T-helper 2 cell treated with Interferon-gamma antibody and Interleukin-4, amounts not matched to agents 100 ng/mL and 5 ng/mL, for 36 hours (primary cell): Measurements from ENCODE around the gene TMEM219. TPM values are rescaled to one million over a fixed set of nuclear protein-coding genes. Genes with fewer than 3 reads are reported as not detected.

Experiments
- intact Hi-C: fragments of 100-400 bp; cut with micrococcal nuclease; formaldehyde crosslinking; loops from one replicate; pipeline ENCODE4 v1.15.1; 2023
- total RNA-seq: library from RNA; stranded (reverse); gene quantifications from 2 replicates; pipeline ENCODE4 v1.2.3, GENCODE V29; 2022

The TMEM219 gene
- total RNA-seq, 1 donor from 2014 or later: 55.9 TPM

- intact Hi-C loops: no loop called here
Observed at GRCh38 chr16:29978564-29979270, 16.8 kb downstream of the TMEM219 start.

DNA sequence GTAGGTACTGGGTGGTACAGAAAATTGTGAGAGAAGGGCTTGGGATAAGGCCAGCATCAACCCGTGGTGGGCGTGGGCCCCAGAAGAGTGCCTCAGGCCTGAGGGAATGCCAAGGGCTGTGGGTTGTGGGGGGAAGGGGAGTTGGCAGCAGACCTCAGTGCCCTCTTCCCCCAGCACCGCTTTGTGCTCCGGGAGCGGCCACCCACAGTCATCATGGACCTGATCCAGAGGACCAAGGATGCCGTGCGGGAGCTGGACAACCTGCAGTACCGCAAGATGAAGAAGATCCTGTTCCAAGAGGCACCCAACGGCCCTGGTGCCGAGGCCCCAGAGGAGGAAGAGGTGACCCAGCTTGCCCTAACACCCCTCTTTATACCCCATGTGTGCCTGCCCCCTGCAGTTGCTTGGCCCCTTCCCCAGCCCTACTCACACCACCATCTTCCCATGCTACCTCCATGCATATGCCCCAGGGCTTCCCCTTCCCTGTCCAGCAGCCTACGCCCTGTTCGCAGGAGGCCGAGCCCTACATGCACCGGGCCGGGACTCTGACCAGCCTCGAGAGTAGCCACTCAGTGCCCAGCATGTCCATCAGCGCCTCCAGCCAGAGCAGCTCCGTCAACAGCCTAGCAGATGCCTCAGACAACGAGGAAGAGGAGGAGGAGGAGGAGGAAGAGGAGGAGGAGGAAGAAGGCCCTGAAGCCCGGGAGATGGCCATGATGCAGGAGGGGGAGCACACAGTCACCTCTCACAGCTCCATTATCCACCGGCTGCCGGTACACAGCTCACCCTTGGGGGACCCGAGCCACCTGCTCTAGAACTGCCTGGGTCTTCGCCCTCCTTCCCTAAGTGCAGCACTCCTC, 20.9 kb downstream of the TMEM219 start:
- intact Hi-C loops: no loop called here

DNA sequence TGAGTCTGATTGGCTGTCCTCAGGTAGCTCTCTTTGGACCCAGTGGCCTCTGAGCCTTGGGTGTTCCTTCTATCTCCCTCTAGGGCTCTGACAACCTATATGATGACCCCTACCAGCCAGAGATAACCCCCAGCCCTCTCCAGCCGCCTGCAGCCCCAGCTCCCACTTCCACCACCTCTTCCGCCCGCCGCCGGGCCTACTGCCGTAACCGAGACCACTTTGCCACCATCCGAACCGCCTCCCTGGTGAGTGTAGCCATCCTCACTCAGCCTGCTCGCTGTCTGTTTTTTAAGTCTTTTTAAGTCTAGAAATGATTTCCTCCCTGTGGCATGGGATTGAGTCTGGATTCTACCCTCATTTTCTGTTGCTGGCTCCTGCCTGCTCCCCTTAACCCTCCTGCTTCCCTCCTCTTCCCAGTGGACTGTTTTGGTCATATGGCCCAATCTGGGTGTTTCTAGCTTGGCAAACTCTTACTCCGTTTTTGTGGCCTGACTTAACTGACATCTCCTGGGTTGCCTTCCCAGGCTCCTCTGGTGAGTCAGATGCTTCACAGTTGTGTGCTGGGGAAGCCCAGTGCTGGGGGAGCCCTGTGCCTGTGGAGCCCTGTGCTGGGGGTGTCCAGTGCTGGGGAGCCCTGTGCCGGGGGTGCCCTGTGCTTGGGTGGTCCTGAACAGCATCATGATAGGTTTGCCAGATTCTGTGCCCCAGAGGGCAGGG, 21.7 kb downstream of the TMEM219 start:
- intact Hi-C loops: no loop called here

- intact Hi-C loops: no loop called here
Observed at GRCh38 chr16:29984137-29984763, 22.4 kb downstream of the TMEM219 start.

- intact Hi-C loops: no loop called here
Observed at GRCh38 chr16:29984764-29985147, 22.9 kb downstream of the TMEM219 start.

DNA sequence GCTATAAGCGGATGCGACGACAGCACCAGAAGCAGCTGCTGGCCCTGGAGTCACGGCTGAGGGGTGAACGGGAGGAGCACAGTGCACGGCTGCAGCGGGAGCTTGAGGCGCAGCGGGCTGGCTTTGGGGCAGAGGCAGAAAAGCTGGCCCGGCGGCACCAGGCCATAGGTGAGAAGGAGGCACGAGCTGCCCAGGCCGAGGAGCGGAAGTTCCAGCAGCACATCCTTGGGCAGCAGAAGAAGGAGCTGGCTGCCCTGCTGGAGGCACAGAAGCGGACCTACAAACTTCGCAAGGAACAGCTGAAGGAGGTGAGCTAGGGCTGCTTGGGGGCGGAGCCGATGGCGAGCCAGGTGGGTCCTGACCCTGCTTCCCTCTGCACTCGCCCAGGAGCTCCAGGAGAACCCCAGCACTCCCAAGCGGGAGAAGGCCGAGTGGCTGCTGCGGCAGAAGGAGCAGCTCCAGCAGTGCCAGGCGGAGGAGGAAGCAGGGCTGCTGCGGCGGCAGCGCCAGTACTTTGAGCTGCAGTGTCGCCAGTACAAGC, 23.5 kb downstream of the TMEM219 start:
- intact Hi-C loops: no loop called here

GRCh38 chr16:29986231-29986630, 24.4 kb downstream of the TMEM219 start:
- intact Hi-C loops: no loop called here

DNA sequence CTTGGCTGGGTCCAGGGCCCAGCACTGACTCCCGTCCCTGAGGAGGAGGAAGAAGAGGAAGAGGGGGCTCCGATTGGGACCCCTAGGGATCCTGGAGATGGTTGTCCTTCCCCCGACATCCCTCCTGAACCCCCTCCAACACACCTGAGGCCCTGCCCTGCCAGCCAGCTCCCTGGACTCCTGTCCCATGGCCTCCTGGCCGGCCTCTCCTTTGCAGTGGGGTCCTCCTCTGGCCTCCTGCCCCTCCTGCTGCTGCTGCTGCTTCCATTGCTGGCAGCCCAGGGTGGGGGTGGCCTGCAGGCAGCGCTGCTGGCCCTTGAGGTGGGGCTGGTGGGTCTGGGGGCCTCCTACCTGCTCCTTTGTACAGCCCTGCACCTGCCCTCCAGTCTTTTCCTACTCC, 25.1 kb downstream of the TMEM219 start:
- intact Hi-C loops: no loop called here

DNA sequence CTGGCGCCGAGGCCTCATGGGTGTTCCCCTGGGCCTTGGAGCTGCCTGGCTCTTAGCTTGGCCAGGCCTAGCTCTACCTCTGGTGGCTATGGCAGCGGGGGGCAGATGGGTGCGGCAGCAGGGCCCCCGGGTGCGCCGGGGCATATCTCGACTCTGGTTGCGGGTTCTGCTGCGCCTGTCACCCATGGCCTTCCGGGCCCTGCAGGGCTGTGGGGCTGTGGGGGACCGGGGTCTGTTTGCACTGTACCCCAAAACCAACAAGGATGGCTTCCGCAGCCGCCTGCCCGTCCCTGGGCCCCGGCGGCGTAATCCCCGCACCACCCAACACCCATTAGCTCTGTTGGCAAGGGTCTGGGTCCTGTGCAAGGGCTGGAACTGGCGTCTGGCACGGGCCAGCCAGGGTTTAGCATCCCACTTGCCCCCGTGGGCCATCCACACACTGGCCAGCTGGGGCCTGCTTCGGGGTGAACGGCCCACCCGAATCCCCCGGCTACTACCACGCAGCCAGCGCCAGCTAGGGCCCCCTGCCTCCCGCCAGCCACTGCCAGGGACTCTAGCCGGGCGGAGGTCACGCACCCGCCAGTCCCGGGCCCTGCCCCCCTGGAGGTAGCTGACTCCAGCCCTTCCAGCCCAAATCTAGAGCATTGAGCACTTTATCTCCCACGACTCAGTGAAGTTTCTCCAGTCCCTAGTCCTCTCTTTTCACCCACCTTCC, 25.6 kb downstream of the TMEM219 start:
- intact Hi-C loops: no loop called here

GRCh38 chr16:29988346-29989075, 26.6 kb downstream of the TMEM219 start:
- intact Hi-C loops: no loop called here

DNA sequence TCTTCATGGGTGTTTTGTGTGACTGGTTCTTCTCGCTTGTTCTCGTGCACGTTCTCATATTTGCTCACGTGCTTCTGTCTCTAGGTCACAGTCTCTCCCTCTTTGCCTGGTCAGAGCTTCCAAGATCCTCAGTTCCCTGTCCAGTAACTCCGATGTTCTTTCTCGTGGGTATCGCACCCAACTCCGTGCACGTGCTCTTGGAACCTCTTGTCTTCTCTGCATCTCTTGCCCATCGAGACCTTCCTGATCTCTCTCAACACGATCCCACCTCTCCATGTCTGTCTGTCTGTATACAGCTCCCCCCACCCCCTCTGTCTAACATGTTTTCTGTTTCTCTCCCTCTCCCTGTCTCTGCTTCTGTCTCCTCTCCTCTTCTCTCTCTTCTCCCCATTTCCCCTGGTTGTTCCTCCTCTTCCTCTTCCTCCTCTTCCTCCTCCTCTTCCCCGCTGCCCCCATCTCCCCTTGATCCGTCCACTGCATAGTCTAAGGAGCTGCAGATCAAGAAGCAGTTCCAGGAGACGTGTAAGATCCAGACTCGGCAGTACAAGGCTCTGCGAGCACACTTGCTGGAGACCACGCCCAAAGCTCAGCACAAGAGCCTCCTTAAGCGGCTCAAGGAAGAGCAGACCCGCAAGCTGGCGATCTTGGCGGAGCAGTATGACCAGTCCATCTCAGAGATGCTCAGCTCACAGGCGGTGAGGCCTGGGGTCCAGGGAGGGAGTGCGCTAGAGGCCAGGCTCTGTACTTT, 27.4 kb downstream of the TMEM219 start:
- intact Hi-C loops: no loop called here

DNA sequence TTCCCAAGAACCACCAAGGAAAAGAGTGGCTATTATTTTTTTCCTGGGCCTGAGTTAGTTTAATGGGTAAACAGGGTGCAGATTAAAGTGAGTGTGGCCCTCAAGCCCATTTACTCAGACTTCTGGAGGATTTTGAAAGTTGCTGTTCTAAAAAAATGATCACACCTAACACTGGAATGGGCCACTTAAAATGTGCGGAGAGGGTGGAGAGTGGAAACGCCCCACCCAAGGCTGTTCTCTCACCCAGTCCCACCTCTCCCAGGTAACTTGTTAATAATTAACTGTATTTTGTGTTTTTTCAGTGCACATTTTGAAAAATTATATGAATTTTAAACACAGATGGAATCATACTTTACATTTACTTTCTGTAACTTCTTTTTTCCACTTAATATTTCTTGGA, 28.2 kb downstream of the TMEM219 start:
- intact Hi-C loops: no loop called here

DNA sequence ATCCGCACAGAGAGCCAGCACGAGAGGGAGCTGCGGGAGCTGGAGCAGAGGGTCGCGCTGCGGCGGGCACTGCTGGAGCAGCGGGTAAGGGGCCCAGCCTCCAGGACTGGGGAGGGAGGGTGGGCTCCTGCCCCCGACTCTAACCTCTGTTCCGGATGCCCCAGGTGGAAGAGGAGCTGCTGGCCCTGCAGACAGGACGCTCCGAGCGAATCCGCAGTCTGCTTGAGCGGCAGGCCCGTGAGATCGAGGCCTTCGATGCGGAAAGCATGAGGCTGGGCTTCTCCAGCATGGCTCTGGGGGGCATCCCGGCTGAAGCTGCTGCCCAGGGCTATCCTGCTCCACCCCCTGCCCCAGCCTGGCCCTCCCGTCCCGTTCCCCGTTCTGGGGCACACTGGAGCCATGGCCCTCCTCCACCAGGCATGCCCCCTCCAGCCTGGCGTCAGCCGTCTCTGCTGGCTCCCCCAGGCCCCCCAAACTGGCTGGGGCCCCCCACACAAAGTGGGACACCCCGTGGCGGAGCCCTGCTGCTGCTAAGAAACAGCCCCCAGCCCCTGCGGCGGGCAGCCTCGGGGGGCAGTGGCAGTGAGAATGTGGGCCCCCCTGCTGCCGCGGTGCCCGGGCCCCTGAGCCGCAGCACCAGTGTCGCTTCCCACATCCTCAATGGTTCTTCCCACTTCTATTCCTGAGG, 29.1 kb downstream of the TMEM219 start:
- intact Hi-C loops: no loop called here

DNA sequence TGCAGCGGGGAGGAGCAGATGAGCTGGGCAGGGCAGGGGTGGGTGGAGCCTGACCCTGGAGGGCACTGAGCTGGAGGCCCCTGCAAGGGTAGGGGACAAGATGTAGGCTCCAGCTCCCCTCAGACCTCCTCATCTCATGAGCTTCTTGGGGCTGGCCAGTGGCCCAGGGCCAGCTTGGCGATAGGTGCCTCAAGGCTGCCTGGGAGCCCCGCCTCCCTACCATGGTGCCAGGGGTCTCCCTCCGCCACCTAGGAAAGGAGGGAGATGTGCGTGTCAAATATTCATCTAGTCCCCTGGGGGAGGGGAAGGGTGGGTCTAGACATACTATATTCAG, 29.7 kb downstream of the TMEM219 start:
- intact Hi-C loops: no loop called here

GRCh38 chr16:29992344-29992967, 30.6 kb downstream of the TMEM219 start:
- intact Hi-C loops: no loop called here

DNA sequence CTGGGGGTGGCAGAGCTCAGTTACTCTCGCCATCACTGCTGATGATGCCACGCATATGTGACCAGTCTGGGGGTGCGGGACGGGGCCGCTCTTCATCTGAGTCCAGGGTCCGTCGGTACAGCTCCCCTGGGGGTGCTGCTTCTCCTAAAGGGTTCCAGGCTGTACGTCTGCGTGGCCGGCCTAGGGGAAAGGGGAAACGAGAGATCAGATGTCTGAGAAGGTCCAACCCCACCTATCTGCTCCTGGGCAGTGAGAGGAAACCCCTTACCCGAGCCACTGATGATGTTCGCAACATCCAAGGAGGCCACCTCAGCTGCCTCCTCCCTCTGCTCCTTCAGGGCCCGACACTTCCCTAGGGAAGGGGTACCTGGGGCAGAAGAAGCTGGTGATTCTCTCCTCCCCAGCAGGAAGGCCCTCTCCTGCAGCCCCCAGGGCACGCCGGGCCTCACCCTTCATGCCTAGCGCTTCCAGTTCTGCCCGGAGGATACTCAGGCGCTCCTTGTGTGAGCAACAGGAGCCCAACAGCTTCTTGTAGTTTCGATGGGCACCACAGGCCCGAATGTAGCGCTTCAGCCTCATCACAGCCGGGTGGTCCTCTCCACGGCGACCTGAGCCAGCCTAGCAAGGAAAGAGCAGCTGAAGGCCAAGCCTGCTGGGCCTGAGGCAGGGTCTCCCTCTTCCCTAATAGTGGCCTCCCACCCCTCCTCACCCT, 31.5 kb downstream of the TMEM219 start:
- intact Hi-C loops: no loop called here

- intact Hi-C loops: no loop called here
Observed at GRCh38 chr16:29993903-29994599, 32.2 kb downstream of the TMEM219 start.
